Chondrocyte (in vitro differentiated cells): Measurements from ENCODE around the gene ACTR3. TPM values are rescaled to one million over a fixed set of nuclear protein-coding genes. Genes with fewer than 3 reads are reported as not detected.

ENCODE experiments used
- DNase-seq: peaks from one replicate; pipeline ENCODE4 v3.0.0; 2021; ENCODE audit warnings: mixed read lengths, low spot score
- H3K27ac Mint-ChIP-seq: one replicate; pipeline ENCODE4 v1.8.0; 2021; ENCODE audit warnings: mild to moderate bottlenecking, moderate library complexity, mixed read lengths; ENCODE audit not compliant: unreplicated experiment
- H3K27me3 Mint-ChIP-seq: 2 replicates; pipeline ENCODE4 v1.8.0; 2021; ENCODE audit warnings: low read depth, mixed read lengths
- H3K36me3 Mint-ChIP-seq: 2 replicates; pipeline ENCODE4 v1.8.0; 2021; ENCODE audit warnings: low read depth, mixed read lengths
- H3K4me1 Mint-ChIP-seq: 2 replicates; pipeline ENCODE4 v1.8.0; 2021; ENCODE audit warnings: low read depth, mild to moderate bottlenecking, mixed read lengths
- H3K4me3 Mint-ChIP-seq: one replicate; pipeline ENCODE4 v1.8.0; 2021; ENCODE audit warnings: mild to moderate bottlenecking, moderate library complexity, mixed read lengths; ENCODE audit not compliant: unreplicated experiment
- H3K9me3 Mint-ChIP-seq: 2 replicates; pipeline ENCODE4 v1.8.0; 2021; ENCODE audit warnings: low read depth, mixed read lengths
- CTCF ChIP-seq: fragments of 200-600 bp; sonication (generic); IDR thresholded peaks from 2 replicates; pipeline ENCODE4 v1.5.0; 2021; ENCODE audit warnings: antibody characterized with exemption, mild to moderate bottlenecking, moderate library complexity
- total RNA-seq: library from RNA; stranded (reverse); gene quantifications from 3 replicates; pipeline ENCODE4 v1.2.1, GENCODE V29; 2021

The ACTR3 gene
- total RNA-seq, 1 donor from 2014 or later = 434 TPM

GRCh38 chr2:113915082-113915819 is 25.4 kb downstream of the ACTR3 start:
- no peak for DNase-seq
- Mint-ChIP-seq H3K4me3 (no peak overlapping the region), H3K4me1 (peaks cover 18% of the 10 kb centered on the region), H3K9me3 (no peaks in the 10 kb centered on the region), H3K36me3 (peaks cover 18% of the 10 kb centered on the region), H3K27ac (no peak overlapping the region), H3K27me3 (no peaks in the 10 kb centered on the region)
- no peak for TF ChIP-seq CTCF

- Mint-ChIP-seq H3K4me3 (no peak overlapping the region), H3K9me3 (no peaks in the 10 kb centered on the region), H3K27me3 (no peaks in the 10 kb centered on the region), H3K4me1 (peaks cover 9% of the 10 kb centered on the region), H3K36me3 (peaks cover 20% of the 10 kb centered on the region), H3K27ac (no peak overlapping the region)
- TF ChIP-seq CTCF = no peak
- DNase-seq = no peak
Measured at GRCh38 chr2:113918229-113918628, 28.3 kb downstream of the ACTR3 start.

GRCh38 chr2:113920996-113921395 is 31.1 kb downstream of the ACTR3 start:
- Mint-ChIP-seq H3K36me3 (peaks cover 24% of the 10 kb centered on the region), H3K4me1 (peaks cover 9% of the 10 kb centered on the region), H3K27me3 (no peaks in the 10 kb centered on the region), H3K27ac (peak overlapping the region; percentile 4), H3K4me3 (no peak overlapping the region), H3K9me3 (no peaks in the 10 kb centered on the region)
- TF ChIP-seq CTCF = no peak
- no peak for DNase-seq

GRCh38 chr2:113922335-113922734 is 32.4 kb downstream of the ACTR3 start:
- Mint-ChIP-seq H3K9me3 (no peaks in the 10 kb centered on the region), H3K27ac (no peak overlapping the region), H3K27me3 (no peaks in the 10 kb centered on the region), H3K4me3 (no peak overlapping the region), H3K36me3 (peaks cover 21% of the 10 kb centered on the region), H3K4me1 (peaks cover 5% of the 10 kb centered on the region)
- no peak for TF ChIP-seq CTCF
- DNase-seq = no peak

- no peak for DNase-seq
- H3K36me3 Mint-ChIP-seq = peaks cover 19% of the 10 kb centered on the region
- H3K9me3 Mint-ChIP-seq = no peaks in the 10 kb centered on the region
- H3K4me3 Mint-ChIP-seq = no peak overlapping the region
- H3K4me1 Mint-ChIP-seq = peaks cover 1% of the 10 kb centered on the region
- H3K27ac Mint-ChIP-seq = no peak overlapping the region
- no peaks in the 10 kb centered on the region for H3K27me3 Mint-ChIP-seq
- TF ChIP-seq CTCF = no peak
Measured at GRCh38 chr2:113922784-113923183, 32.9 kb downstream of the ACTR3 start.
